GM23338 (cell line): ENCODE results near the gene LCA5. TPM values are rescaled to one million over a fixed set of nuclear protein-coding genes. Genes with fewer than 3 reads are reported as not detected.

Experiments used
- ATAC-seq: fragments of 200-7000 bp; cut with Tn5 transposase; 3 replicates; pipeline ENCODE4 v1.9.1; 2020
- DNase-seq: peaks from one replicate; pipeline ENCODE4 v3.0.0-alpha.2; 2015; ENCODE audit warnings: low spot score
- H2AFZ ChIP-seq: fragments of 200-600 bp; sonication (generic); 2 replicates; pipeline ENCODE4 v1.8.0; 2016; ENCODE audit warnings: antibody characterized with exemption, mild to moderate bottlenecking, moderate library complexity
- H3F3A ChIP-seq: fragments of 200-600 bp; sonication (generic); replicated peaks from 2 replicates; pipeline ENCODE4 v1.8.0; 2017; ENCODE audit warnings: antibody characterized with exemption, mixed run types, low read depth
- H3K27ac ChIP-seq: fragments of 200-600 bp; sonication (generic); 2 replicates; pipeline ENCODE4 v1.6.1; 2016; ENCODE audit warnings: low read depth
- H3K27me3 ChIP-seq: fragments of 200-600 bp; sonication (generic); 2 replicates; pipeline ENCODE4 v1.8.0; 2016; ENCODE audit warnings: mild to moderate bottlenecking, mixed run types, moderate library complexity; ENCODE audit not compliant: insufficient read depth
- H3K36me3 ChIP-seq: fragments of 200-600 bp; sonication (generic); 2 replicates; pipeline ENCODE4 v1.8.0; 2016; ENCODE audit warnings: mild to moderate bottlenecking; ENCODE audit not compliant: insufficient read depth
- H3K4me1 ChIP-seq: fragments of 200-600 bp; sonication (generic); 2 replicates; pipeline ENCODE4 v1.8.0; 2016; ENCODE audit warnings: mild to moderate bottlenecking, moderate library complexity; ENCODE audit not compliant: insufficient read depth
- H3K4me2 ChIP-seq: fragments of 200-600 bp; sonication (generic); 2 replicates; pipeline ENCODE4 v1.7.1; 2017; ENCODE audit warnings: mixed run types
- H3K4me3 ChIP-seq: fragments of 200-600 bp; sonication (generic); 2 replicates; pipeline ENCODE4 v1.6.1; 2016; ENCODE audit warnings: mixed run types
- H3K79me2 ChIP-seq: fragments of 200-600 bp; sonication (generic); replicated peaks from 2 replicates; pipeline ENCODE4 v1.8.0; 2017; ENCODE audit warnings: mild to moderate bottlenecking; ENCODE audit not compliant: insufficient read depth
- H3K9me2 ChIP-seq: fragments of 200-600 bp; sonication (generic); 2 replicates; pipeline ENCODE4 v1.8.0; 2017; ENCODE audit not compliant: insufficient read depth
- H4K20me1 ChIP-seq: fragments of 200-600 bp; sonication (generic); replicated peaks from 2 replicates; pipeline ENCODE4 v1.8.0; 2017; ENCODE audit warnings: mild to moderate bottlenecking; ENCODE audit not compliant: insufficient read depth
- H3K27ac Mint-ChIP-seq: 2 replicates; pipeline ENCODE4 v1.8.0; 2020; ENCODE audit warnings: inconsistent platforms, mild to moderate bottlenecking, moderate library complexity, mixed read lengths
- H3K27me3 Mint-ChIP-seq: 3 replicates; pipeline ENCODE4 v1.8.0; 2022; ENCODE audit warnings: low read depth, mild to moderate bottlenecking, moderate library complexity, mixed read lengths, inconsistent platforms; ENCODE audit not compliant: insufficient read depth, poor library complexity
- H3K36me3 Mint-ChIP-seq: 3 replicates; pipeline ENCODE4 v1.8.0; 2021; ENCODE audit warnings: low read depth, mild to moderate bottlenecking, inconsistent platforms, moderate library complexity, mixed read lengths
- H3K4me1 Mint-ChIP-seq: 3 replicates; pipeline ENCODE4 v1.8.0; 2020; ENCODE audit warnings: mild to moderate bottlenecking, inconsistent platforms, mixed read lengths
- H3K4me3 Mint-ChIP-seq: 3 replicates; pipeline ENCODE4 v1.8.0; 2021; ENCODE audit warnings: moderate library complexity, mild to moderate bottlenecking, inconsistent platforms, mixed read lengths
- H3K9me3 Mint-ChIP-seq: 3 replicates; pipeline ENCODE4 v1.8.0; 2020; ENCODE audit warnings: moderate library complexity, mild to moderate bottlenecking, inconsistent platforms, mixed read lengths
- CREB1 ChIP-seq: fragments of 250-450 bp; sonication (Bioruptor Pico); IDR thresholded peaks from 2 replicates; pipeline ENCODE4 v1.5.0; 2020; ENCODE audit warnings: low read depth, mild to moderate bottlenecking, moderate library complexity
- EZH2 ChIP-seq: fragments of 200-600 bp; sonication (generic); IDR thresholded peaks from one replicate; pipeline ENCODE4 v1.8.0; 2017; ENCODE audit warnings: antibody characterized with exemption, mild to moderate bottlenecking, low read depth; ENCODE audit not compliant: unreplicated experiment
- EZH2phosphoT487 ChIP-seq: fragments of 200-600 bp; sonication (generic); IDR thresholded peaks from one replicate; pipeline ENCODE4 v1.8.1; 2018; ENCODE audit warnings: antibody characterized with exemption; ENCODE audit not compliant: unreplicated experiment
- JUNB ChIP-seq: IDR thresholded peaks from one replicate; pipeline ENCODE4 v1.6.1; 2016; ENCODE audit warnings: antibody characterized with exemption; ENCODE audit not compliant: unreplicated experiment
- NANOG ChIP-seq: IDR thresholded peaks from 2 replicates; pipeline ENCODE4 v1.6.1; 2016; ENCODE audit warnings: antibody characterized with exemption, borderline replicate concordance
- POLR2AphosphoS5 ChIP-seq: IDR thresholded peaks from 2 replicates; pipeline ENCODE4 v1.6.1; 2016; ENCODE audit warnings: antibody characterized with exemption, low read depth
- STAT1 ChIP-seq: IDR thresholded peaks from one replicate; pipeline ENCODE4 v1.6.1; 2016; ENCODE audit warnings: antibody characterized with exemption; ENCODE audit not compliant: unreplicated experiment
- ZNF114 ChIP-seq: fragments of 250-450 bp; sonication (Bioruptor Pico); IDR thresholded peaks from 2 replicates; pipeline ENCODE4 v1.5.0; 2020; ENCODE audit warnings: mild to moderate bottlenecking, moderate library complexity
- ZNF331 ChIP-seq: fragments of 250-450 bp; sonication (Bioruptor Pico); IDR thresholded peaks from 2 replicates; pipeline ENCODE4 v1.5.0; 2020; ENCODE audit warnings: low read depth, mild to moderate bottlenecking, moderate library complexity
- polyA plus RNA-seq: library from polyadenylated mRNA; unstranded; fragments of >200 nt; fragmentation: Nextera tagmentation; extraction: Ambion mirVana; gene quantifications from 2 replicates; pipeline ENCODE4 v1.2.1, GENCODE V29; 2016
- total RNA-seq: library from RNA; depleted of rRNA; stranded (reverse); fragments of >200 nt; shearing (Covaris generic); gene quantifications from 2 replicates; pipeline ENCODE4 v1.2.3, GENCODE V29; 2014
- TF ChIP-seq, protein P1 (sequence below): fragments of 250-450 bp; sonication (Bioruptor Pico); IDR thresholded peaks from 2 replicates; pipeline ENCODE4 v1.5.0; 2020; ENCODE audit warnings: mild to moderate bottlenecking, moderate library complexity
- TF ChIP-seq, protein P2 (sequence below), 2 experiments: fragments of 200-600 bp in 1 of 2; sonication (generic) in 1 of 2; conservative IDR thresholded peaks; 2 replicates each; pipeline versions ENCODE4 v1.5.1 to v1.6.1; 2016 to 2017; ENCODE audit warnings: antibody characterized with exemption in 2 of 2, low read depth in 2 of 2, mild to moderate bottlenecking in 2 of 2, moderate library complexity in 1 of 2
- TF ChIP-seq, protein P3 (sequence below): IDR thresholded peaks from 2 replicates; pipeline ENCODE4 v1.6.1; 2016; ENCODE audit warnings: antibody characterized with exemption
- TF ChIP-seq, protein P4 (sequence below): IDR thresholded peaks from one replicate; pipeline ENCODE4 v1.6.1; 2018; ENCODE audit warnings: antibody characterized with exemption; ENCODE audit not compliant: unreplicated experiment

LCA5 gene
- total and polyA plus RNA-seq, 2 experiments from 2014 or later = 4.2 TPM

DNA sequence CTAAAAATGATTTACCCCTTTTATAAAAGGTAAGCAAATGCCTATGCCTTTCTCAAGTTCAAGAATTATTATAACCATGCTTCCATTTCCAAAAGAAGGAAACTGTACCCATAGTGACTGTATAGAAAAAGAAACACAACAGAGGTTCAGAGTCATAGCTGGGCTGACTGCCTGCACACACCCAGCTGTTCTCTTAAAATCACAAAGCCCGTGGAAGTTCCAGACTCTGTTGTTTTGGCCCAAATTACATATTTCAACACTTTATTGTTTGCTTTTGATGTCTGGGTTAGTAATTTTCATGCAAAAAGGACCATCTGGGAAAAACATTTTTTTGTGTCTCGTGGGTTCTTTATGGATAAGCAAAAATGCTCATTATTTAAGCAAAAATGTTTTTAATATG, 99.2 kb downstream of the LCA5 start:
- peaks cover 5% of the 10 kb centered on the region; the same call in 2 of the 3 replicates for H3K36me3 Mint-ChIP-seq
- no peaks in the 10 kb centered on the region for H3K27me3 Mint-ChIP-seq
- no peaks in the 10 kb centered on the region for H3K79me2 ChIP-seq
- no peak overlapping the region; the same call in 1 of the 2 replicates for H2AFZ ChIP-seq
- H3K27ac ChIP-seq = no peak overlapping the region
- DNase-seq (no peak), ATAC-seq (no peak)
- no peaks in the 10 kb centered on the region for H3K4me1 Mint-ChIP-seq
- no peak overlapping the region for H3K4me3 ChIP-seq
- no peaks in the 10 kb centered on the region for H3K27me3 ChIP-seq
- no peaks in the 10 kb centered on the region for H3F3A ChIP-seq
- no peaks in the 10 kb centered on the region; the same call in 1 of the 2 replicates for H4K20me1 ChIP-seq
- H3K4me2 ChIP-seq = no peak overlapping the region
- no peak overlapping the region for H3K4me3 Mint-ChIP-seq
- H3K27ac Mint-ChIP-seq = no peak overlapping the region
- H3K9me3 Mint-ChIP-seq = peaks cover 19% of the 10 kb centered on the region
- TF ChIP-seq JUNB (no peak), POLR2AphosphoS5 (no peak), STAT1 (no peak), EZH2 (no peak), NANOG (no peak), CREB1 (CRISPR knock-in tag) (no peak), ZNF331 (no peak), EZH2phosphoT487 (no peak), ZNF114 (no peak)
- TF ChIP-seq, protein P1, sequence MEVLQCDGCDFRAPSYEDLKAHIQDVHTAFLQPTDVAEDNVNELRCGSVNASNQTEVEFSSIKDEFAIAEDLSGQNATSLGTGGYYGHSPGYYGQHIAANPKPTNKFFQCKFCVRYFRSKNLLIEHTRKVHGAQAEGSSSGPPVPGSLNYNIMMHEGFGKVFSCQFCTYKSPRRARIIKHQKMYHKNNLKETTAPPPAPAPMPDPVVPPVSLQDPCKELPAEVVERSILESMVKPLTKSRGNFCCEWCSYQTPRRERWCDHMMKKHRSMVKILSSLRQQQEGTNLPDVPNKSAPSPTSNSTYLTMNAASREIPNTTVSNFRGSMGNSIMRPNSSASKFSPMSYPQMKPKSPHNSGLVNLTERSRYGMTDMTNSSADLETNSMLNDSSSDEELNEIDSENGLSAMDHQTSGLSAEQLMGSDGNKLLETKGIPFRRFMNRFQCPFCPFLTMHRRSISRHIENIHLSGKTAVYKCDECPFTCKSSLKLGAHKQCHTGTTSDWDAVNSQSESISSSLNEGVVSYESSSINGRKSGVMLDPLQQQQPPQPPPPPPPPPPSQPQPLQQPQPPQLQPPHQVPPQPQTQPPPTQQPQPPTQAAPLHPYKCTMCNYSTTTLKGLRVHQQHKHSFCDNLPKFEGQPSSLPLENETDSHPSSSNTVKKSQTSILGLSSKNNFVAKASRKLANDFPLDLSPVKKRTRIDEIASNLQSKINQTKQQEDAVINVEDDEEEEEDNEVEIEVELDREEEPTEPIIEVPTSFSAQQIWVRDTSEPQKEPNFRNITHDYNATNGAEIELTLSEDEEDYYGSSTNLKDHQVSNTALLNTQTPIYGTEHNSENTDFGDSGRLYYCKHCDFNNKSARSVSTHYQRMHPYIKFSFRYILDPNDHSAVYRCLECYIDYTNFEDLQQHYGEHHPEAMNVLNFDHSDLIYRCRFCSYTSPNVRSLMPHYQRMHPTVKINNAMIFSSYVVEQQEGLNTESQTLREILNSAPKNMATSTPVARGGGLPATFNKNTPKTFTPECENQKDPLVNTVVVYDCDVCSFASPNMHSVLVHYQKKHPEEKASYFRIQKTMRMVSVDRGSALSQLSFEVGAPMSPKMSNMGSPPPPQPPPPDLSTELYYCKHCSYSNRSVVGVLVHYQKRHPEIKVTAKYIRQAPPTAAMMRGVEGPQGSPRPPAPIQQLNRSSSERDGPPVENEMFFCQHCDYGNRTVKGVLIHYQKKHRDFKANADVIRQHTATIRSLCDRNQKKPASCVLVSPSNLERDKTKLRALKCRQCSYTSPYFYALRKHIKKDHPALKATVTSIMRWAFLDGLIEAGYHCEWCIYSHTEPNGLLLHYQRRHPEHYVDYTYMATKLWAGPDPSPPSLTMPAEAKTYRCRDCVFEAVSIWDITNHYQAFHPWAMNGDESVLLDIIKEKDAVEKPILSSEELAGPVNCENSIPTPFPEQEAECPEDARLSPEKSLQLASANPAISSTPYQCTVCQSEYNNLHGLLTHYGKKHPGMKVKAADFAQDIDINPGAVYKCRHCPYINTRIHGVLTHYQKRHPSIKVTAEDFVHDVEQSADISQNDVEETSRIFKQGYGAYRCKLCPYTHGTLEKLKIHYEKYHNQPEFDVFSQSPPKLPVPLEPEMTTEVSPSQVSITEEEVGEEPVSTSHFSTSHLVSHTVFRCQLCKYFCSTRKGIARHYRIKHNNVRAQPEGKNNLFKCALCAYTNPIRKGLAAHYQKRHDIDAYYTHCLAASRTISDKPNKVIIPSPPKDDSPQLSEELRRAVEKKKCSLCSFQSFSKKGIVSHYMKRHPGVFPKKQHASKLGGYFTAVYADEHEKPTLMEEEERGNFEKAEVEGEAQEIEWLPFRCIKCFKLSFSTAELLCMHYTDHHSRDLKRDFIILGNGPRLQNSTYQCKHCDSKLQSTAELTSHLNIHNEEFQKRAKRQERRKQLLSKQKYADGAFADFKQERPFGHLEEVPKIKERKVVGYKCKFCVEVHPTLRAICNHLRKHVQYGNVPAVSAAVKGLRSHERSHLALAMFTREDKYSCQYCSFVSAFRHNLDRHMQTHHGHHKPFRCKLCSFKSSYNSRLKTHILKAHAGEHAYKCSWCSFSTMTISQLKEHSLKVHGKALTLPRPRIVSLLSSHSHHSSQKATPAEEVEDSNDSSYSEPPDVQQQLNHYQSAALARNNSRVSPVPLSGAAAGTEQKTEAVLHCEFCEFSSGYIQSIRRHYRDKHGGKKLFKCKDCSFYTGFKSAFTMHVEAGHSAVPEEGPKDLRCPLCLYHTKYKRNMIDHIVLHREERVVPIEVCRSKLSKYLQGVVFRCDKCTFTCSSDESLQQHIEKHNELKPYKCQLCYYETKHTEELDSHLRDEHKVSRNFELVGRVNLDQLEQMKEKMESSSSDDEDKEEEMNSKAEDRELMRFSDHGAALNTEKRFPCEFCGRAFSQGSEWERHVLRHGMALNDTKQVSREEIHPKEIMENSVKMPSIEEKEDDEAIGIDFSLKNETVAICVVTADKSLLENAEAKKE (CRISPR knock-in tag) = no peak
- TF ChIP-seq, protein P2, sequence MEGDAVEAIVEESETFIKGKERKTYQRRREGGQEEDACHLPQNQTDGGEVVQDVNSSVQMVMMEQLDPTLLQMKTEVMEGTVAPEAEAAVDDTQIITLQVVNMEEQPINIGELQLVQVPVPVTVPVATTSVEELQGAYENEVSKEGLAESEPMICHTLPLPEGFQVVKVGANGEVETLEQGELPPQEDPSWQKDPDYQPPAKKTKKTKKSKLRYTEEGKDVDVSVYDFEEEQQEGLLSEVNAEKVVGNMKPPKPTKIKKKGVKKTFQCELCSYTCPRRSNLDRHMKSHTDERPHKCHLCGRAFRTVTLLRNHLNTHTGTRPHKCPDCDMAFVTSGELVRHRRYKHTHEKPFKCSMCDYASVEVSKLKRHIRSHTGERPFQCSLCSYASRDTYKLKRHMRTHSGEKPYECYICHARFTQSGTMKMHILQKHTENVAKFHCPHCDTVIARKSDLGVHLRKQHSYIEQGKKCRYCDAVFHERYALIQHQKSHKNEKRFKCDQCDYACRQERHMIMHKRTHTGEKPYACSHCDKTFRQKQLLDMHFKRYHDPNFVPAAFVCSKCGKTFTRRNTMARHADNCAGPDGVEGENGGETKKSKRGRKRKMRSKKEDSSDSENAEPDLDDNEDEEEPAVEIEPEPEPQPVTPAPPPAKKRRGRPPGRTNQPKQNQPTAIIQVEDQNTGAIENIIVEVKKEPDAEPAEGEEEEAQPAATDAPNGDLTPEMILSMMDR (conservative IDR thresholded peaks at IDR 0.05; ENCODE audit: low read depth in 2 of 2) = no peak
- TF ChIP-seq, protein P3, sequence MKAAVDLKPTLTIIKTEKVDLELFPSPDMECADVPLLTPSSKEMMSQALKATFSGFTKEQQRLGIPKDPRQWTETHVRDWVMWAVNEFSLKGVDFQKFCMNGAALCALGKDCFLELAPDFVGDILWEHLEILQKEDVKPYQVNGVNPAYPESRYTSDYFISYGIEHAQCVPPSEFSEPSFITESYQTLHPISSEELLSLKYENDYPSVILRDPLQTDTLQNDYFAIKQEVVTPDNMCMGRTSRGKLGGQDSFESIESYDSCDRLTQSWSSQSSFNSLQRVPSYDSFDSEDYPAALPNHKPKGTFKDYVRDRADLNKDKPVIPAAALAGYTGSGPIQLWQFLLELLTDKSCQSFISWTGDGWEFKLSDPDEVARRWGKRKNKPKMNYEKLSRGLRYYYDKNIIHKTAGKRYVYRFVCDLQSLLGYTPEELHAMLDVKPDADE = no peak
- TF ChIP-seq, protein P4, sequence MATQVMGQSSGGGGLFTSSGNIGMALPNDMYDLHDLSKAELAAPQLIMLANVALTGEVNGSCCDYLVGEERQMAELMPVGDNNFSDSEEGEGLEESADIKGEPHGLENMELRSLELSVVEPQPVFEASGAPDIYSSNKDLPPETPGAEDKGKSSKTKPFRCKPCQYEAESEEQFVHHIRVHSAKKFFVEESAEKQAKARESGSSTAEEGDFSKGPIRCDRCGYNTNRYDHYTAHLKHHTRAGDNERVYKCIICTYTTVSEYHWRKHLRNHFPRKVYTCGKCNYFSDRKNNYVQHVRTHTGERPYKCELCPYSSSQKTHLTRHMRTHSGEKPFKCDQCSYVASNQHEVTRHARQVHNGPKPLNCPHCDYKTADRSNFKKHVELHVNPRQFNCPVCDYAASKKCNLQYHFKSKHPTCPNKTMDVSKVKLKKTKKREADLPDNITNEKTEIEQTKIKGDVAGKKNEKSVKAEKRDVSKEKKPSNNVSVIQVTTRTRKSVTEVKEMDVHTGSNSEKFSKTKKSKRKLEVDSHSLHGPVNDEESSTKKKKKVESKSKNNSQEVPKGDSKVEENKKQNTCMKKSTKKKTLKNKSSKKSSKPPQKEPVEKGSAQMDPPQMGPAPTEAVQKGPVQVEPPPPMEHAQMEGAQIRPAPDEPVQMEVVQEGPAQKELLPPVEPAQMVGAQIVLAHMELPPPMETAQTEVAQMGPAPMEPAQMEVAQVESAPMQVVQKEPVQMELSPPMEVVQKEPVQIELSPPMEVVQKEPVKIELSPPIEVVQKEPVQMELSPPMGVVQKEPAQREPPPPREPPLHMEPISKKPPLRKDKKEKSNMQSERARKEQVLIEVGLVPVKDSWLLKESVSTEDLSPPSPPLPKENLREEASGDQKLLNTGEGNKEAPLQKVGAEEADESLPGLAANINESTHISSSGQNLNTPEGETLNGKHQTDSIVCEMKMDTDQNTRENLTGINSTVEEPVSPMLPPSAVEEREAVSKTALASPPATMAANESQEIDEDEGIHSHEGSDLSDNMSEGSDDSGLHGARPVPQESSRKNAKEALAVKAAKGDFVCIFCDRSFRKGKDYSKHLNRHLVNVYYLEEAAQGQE = no peak
- H3K4me1 ChIP-seq = no peaks in the 10 kb centered on the region
- H3K36me3 ChIP-seq = no peaks in the 10 kb centered on the region
- peaks cover 4% of the 10 kb centered on the region; the same call in 1 of the 2 replicates for H3K9me2 ChIP-seq
